Adipose tissue (tissue), 3 donors: Measurements from ENCODE around the gene E2F7. TPM values are rescaled to one million over a fixed set of nuclear protein-coding genes. Genes with fewer than 3 reads are reported as not detected.

Experiments used
- H3K27ac ChIP-seq: one replicate; pipeline ENCODE4 v1.5.1; 2013; ENCODE audit warnings: low read depth, low read length
- WGBS, 3 donors: extraction: QIAGEN DNeasy Blood & Tissue Kit; methylation state at CpG; one replicate each; pipeline ENCODE4 v1.1.7; 2013; 5-methylcytosine and 5-hydroxymethylcytosine counted together
- polyA plus RNA-seq, 3 donors: library from polyadenylated mRNA; stranded (reverse); fragments of 200-250 nt; gene quantifications; one replicate each; pipeline ENCODE4 v1.2.3, GENCODE V29; 2013
- donor health status: healthy with polysubstance abuse.
- donor health status: Bipolar disorder and iron deficiency.
- donor health status: healthy.

Gene E2F7
- polyA plus RNA-seq, 3 donors: 0.01 to 0.03 TPM; not detected in 1

DNA sequence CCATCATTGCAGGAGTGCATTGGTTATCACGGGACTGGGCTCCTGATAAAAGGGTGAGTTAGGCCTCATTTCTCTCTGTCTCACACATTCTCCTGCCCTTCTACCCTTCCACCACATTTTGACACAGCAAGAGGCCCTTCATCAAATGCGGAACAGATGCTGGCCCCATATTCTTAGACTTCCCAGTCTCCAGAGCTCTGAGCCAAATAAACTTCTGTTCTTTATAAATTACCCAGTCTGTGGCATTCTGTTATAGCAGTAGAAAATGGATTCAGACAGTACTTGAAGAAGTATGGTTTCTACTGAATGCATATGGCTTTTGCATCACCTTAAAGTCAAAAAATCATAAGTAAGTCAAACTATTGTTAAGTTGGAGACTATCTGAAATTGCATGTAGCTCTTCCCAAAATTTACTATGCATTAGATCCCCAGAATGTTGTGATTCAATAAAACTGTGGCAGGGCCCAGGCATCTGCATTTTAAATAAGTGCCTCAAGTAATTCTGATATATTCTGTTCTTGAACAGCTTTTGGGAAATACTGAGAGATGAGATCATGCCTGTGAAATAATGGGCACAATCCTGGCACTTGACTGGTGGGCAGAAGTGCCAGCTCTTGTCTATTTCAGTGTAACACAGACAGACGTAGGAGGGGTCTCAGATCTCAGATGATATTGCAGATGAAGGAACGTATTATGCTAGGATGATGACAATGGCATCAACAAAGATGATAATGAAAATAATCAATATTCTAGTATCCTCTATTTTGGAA, 68.2 kb downstream of the E2F7 start:
- no peak overlapping the region for H3K27ac ChIP-seq
- WGBS, 3 donors: 83 to 87% (median 85%) methylated on average over 4 of the region's 4 CpGs

GRCh38 chr12:76990716-76991115, 74.7 kb downstream of the E2F7 start:
- 4 to 43% (median 39%) methylated on average over 1 of the region's 1 CpG for WGBS, 3 donors
- no peak overlapping the region for H3K27ac ChIP-seq

DNA sequence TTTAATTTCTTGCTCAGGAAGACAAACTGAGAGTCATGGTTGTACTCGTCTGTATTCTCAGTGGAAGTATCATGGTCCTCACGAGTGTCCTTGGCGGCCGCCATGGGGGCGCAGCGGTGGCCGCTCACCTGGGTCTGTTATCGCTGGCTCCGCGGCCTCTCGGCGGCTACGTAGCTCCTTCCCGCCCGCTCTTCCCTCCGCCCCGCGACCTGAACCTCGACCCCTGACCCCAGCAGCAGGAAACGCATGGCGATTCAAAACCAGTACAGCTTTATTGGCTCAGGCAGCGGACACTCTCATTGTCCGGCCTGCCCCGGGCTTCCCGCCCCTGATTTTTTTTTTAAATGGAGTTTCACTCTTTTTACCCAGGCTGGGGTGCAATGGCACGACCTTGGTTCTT, 80.8 kb downstream of the E2F7 start:
- H3K27ac ChIP-seq: no peak overlapping the region
- WGBS, 3 donors: 90 to 97% (median 96%) methylated on average over 26 of the region's 26 CpGs

DNA sequence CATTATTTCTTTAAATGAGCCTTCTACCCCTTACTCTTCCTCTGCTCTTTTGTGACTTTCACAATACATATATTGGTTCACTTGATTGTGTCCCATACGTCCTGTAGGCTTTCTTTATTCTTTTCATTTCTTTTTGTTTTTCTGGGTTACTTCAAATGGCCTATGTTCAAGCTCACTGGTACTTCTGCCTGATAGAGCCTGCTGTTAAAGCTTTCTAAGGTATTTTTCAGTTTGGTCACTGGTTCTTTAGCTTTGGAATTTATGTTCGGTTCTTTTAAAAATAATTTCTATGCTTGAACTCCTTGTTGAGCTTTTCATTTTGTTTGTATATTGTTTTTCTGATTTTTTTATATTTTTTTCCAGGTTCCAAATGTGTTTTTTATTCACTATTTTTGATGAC, 81.9 kb downstream of the E2F7 start:
- no peak overlapping the region for H3K27ac ChIP-seq
- WGBS, 3 donors: 58 to 83% (median 79%) methylated on average over 2 of the region's 2 CpGs

DNA sequence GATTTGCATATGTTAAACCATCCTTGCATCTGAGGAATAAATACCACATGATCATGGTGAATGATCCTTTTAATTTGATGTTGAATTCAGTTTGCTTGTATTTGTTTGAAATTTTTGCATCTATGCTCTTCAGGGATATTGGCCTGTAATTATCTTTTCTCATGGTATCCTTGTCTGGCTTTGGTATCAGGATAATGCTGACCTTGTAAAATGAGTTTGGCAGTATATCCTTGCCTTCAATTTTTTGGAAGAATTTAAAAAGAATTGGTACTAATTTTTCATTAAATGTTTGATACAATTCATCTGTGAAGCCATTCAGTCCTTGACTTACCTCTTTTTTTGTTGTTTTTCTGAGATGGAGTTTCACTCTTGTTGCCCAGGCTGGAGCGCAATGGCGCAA, 85.2 kb downstream of the E2F7 start:
- no peak overlapping the region for H3K27ac ChIP-seq
- 94 to 100% (median 100%) methylated on average over 2 of the region's 2 CpGs for WGBS, 3 donors

DNA sequence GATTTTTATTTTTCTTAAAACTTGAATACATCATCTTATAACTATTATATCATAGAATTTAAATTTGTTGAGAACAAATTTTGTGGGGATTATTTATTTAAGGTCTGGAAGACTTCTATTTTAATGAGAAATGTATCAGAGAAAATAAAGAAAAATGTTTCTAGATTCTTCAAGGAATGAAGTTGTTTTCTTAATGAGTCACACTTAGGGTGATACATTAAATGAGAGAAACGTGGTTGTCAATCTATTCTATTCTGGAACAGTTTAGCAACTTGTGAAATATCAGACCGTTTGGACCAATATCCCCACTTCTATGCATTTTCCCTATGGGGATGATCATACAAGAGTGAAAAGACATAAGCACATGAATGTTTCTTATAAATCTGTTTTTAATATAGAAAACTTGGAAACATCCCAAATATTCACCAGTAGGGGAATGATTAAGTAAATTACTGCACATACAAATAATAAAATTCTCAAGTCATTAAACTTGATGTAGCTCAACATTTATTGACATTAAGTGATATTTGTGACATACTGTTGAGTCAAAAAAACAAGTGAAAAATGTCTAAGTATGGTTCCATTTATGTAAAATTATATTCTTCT, 88.5 kb downstream of the E2F7 start:
- H3K27ac ChIP-seq: no peak overlapping the region
- 57 to 68% (median 62%) methylated on average over 2 of the region's 2 CpGs for WGBS, 3 donors

Other genes starting within 250 kb of the E2F7 start
- gene CSRP2, start 186.6 kb downstream of the E2F7 start, polyA plus RNA-seq: 10 to 100 TPM; 10.8 to 52.7 (median 38.5) TPM